BE2C (cell line): ENCODE measurements around the gene TFF2.

Experiments used
- DNase-seq: peaks from one replicate; pipeline ENCODE4 v3.0.0-alpha.2; 2020
- H3K27me3 ChIP-seq: fragments of 250-450 bp; sonication (Bioruptor Pico); 2 replicates; pipeline ENCODE4 v1.5.1; 2020; ENCODE audit warnings: mild to moderate bottlenecking
- H3K36me3 ChIP-seq: fragments of 250-450 bp; sonication (Bioruptor Pico); 2 replicates; pipeline ENCODE4 v1.5.1; 2020; ENCODE audit warnings: mild to moderate bottlenecking
- H3K4me1 ChIP-seq: fragments of 250-450 bp; sonication (Bioruptor Pico); 2 replicates; pipeline ENCODE4 v1.5.1; 2020
- H3K4me3 ChIP-seq: 2 replicates; pipeline ENCODE4 v1.5.1; 2011; ENCODE audit warnings: low read depth, low read length
- H3K9me3 ChIP-seq: fragments of 250-450 bp; sonication (Bioruptor Pico); 2 replicates; pipeline ENCODE4 v1.5.1; 2020
- TF ChIP-seq, protein P1 (sequence below): IDR thresholded peaks from 2 replicates; pipeline ENCODE4 v1.5.1; 2012; ENCODE audit warnings: mild to moderate bottlenecking, low read depth, low read length

The TFF2 gene

GRCh38 chr21:42344631-42345030 is 6.2 kb downstream of the TFF2 start:
- no peak for DNase-seq
- Histone ChIP-seq H3K9me3 (no peaks in the 10 kb centered on the region), H3K4me3 (no peak overlapping the region), H3K4me1 (no peaks in the 10 kb centered on the region), H3K27me3 (no peaks in the 10 kb centered on the region), H3K36me3 (no peaks in the 10 kb centered on the region)
- TF ChIP-seq, protein P1, sequence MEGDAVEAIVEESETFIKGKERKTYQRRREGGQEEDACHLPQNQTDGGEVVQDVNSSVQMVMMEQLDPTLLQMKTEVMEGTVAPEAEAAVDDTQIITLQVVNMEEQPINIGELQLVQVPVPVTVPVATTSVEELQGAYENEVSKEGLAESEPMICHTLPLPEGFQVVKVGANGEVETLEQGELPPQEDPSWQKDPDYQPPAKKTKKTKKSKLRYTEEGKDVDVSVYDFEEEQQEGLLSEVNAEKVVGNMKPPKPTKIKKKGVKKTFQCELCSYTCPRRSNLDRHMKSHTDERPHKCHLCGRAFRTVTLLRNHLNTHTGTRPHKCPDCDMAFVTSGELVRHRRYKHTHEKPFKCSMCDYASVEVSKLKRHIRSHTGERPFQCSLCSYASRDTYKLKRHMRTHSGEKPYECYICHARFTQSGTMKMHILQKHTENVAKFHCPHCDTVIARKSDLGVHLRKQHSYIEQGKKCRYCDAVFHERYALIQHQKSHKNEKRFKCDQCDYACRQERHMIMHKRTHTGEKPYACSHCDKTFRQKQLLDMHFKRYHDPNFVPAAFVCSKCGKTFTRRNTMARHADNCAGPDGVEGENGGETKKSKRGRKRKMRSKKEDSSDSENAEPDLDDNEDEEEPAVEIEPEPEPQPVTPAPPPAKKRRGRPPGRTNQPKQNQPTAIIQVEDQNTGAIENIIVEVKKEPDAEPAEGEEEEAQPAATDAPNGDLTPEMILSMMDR, result no peak

GRCh38 chr21:42343963-42344510 is 6.8 kb downstream of the TFF2 start:
- Histone ChIP-seq H3K36me3 (no peaks in the 10 kb centered on the region), H3K4me1 (no peaks in the 10 kb centered on the region), H3K9me3 (no peaks in the 10 kb centered on the region), H3K4me3 (no peak overlapping the region), H3K27me3 (no peaks in the 10 kb centered on the region)
- TF ChIP-seq, protein P1, result no peak
- no peak for DNase-seq

GRCh38 chr21:42343556-42343955 is 7.2 kb downstream of the TFF2 start:
- no peak overlapping the region for H3K4me3 ChIP-seq
- H3K9me3 ChIP-seq, result no peaks in the 10 kb centered on the region
- H3K36me3 ChIP-seq, result no peaks in the 10 kb centered on the region
- H3K27me3 ChIP-seq, result no peaks in the 10 kb centered on the region
- DNase-seq, result no peak
- TF ChIP-seq, protein P1, result no peak
- no peaks in the 10 kb centered on the region for H3K4me1 ChIP-seq

DNA sequence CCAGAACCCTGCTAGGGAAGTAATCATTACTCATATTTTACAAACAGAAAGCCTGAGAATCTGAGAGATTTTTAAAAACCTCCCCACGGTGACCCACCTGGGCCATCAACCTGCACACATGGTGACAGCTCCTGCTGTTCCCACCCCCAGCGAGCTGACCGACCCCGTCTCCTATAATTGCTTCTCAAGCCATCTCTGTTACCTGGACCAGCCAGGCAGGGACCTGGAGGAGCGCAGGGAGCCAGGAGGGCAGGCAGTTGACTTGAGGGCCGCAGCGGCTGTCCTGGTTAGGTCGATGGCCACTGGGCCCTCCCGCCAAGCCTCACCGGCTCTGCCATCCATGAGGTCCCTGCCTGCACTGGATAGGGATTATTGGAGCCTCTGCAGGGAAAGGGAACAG is 7.7 kb downstream of the TFF2 start:
- Histone ChIP-seq H3K4me1 (no peaks in the 10 kb centered on the region), H3K27me3 (no peaks in the 10 kb centered on the region), H3K36me3 (no peaks in the 10 kb centered on the region), H3K4me3 (no peak overlapping the region), H3K9me3 (no peaks in the 10 kb centered on the region)
- DNase-seq, result no peak
- TF ChIP-seq, protein P1, result no peak

DNA sequence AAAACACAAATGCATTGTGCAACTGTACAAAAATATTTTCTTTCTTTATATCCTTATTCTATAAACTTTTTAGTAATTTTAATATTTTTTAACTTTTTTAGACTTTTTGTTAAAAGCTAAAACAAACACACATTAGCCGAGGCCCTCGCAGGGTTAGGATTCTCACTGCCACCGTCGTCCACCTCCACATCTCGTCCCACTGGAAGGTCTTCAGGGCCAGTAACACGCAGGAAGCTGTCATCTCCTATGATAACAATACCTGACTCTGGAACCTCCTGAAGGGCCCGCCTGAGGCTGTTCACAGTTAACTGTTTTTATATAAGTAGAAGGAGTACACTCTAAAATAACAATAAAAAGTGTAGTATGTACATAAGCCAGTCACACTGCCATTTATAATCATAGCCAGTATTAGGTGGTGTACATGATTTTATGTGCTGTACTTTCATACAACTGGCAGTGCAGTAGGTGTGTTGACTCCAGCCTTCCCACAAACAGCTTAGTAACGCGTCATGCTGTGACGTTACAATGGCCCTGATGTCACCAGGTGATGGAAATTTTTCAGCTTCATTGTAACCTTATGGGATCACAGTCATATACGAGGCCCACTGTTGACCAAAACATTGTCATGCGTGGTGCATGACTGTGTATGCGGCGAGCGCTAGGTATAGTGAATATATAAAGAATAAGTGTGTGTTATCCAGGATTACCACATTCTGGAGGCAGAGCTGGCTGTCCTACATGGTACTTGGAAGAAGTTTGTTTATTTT is 8.8 kb downstream of the TFF2 start:
- Histone ChIP-seq H3K4me3 (no peak overlapping the region), H3K4me1 (no peaks in the 10 kb centered on the region), H3K36me3 (no peaks in the 10 kb centered on the region), H3K27me3 (no peaks in the 10 kb centered on the region), H3K9me3 (no peaks in the 10 kb centered on the region)
- DNase-seq, result no peak
- TF ChIP-seq, protein P1, result no peak
